ENCODE measurements around the gene SYTL2. TPM values are rescaled to one million over a fixed set of nuclear protein-coding genes. Genes with fewer than 3 reads are reported as not detected.

Gene SYTL2
- total RNA-seq, 2 donors from 2014 or later: 168 to 170 TPM

DNA sequence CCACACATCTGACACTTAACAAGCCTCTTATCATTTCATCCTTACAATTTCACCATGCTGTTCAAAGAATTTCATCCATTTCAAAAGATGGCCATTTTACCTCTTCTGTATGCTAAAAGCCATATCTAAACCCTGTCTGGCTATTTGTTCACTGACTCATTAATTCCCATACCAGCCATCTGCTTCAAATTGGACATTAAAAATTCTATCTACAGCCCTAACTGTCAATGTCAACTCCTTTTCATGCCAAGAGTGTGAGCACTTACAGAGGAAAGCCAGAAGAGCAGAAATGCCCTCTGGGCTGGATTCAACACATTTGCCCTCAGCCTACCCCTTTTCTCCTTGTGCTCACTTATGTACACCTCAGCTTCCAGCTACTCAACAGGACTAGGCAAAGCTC lies 59.2 kb downstream of the SYTL2 start:
- H3K27me3 ChIP-seq: no peaks in the 10 kb centered on the region
- H3K4me1 ChIP-seq: no peaks in the 10 kb centered on the region
- no peak overlapping the region for H3K9ac ChIP-seq (ENCODE audit: low read depth in 2 of 2, low read length in 2 of 2)
- intact Hi-C loops (cut with DNase I): no loop called here
- H3K4me3 ChIP-seq: no peak overlapping the region
- H3K36me3 ChIP-seq: no peaks in the 10 kb centered on the region
- DNase-seq: no peak
- TF ChIP-seq, protein P1, sequence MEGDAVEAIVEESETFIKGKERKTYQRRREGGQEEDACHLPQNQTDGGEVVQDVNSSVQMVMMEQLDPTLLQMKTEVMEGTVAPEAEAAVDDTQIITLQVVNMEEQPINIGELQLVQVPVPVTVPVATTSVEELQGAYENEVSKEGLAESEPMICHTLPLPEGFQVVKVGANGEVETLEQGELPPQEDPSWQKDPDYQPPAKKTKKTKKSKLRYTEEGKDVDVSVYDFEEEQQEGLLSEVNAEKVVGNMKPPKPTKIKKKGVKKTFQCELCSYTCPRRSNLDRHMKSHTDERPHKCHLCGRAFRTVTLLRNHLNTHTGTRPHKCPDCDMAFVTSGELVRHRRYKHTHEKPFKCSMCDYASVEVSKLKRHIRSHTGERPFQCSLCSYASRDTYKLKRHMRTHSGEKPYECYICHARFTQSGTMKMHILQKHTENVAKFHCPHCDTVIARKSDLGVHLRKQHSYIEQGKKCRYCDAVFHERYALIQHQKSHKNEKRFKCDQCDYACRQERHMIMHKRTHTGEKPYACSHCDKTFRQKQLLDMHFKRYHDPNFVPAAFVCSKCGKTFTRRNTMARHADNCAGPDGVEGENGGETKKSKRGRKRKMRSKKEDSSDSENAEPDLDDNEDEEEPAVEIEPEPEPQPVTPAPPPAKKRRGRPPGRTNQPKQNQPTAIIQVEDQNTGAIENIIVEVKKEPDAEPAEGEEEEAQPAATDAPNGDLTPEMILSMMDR (IDR thresholded peaks at IDR 0.05): no peak
- no peaks in the 10 kb centered on the region for H3K9me3 ChIP-seq
- no peak overlapping the region for H3K27ac ChIP-seq

DNA sequence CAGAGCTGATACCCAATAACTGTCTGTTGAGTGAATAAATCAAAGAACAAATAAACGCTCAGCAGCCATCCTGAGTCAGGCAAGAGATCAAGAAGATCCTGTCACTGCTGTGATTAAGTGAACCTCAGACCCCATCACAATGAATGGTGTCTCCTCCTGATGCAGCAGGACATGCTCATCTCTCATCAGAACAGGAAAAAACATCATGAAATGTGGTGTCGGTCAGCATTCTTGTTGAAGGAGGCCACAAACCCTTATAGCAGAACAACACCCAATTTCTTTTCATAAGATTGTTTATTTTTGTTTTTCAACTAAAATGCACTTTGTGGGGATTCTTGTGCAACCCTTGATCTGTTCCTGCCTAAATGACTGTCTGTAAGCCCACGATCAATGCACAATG lies 60.3 kb downstream of the SYTL2 start:
- TF ChIP-seq, protein P1 (IDR thresholded peaks at IDR 0.05): no peak
- DNase-seq: no peak
- Histone ChIP-seq H3K9me3 (no peaks in the 10 kb centered on the region), H3K36me3 (no peaks in the 10 kb centered on the region), H3K27me3 (no peaks in the 10 kb centered on the region), H3K4me1 (peaks cover 5% of the 10 kb centered on the region), H3K4me3 (no peak overlapping the region), H3K9ac (ENCODE audit: low read depth in 2 of 2, low read length in 2 of 2) (no peak overlapping the region), H3K27ac (no peak overlapping the region)
- intact Hi-C loops (cut with DNase I): no loop called here

DNA sequence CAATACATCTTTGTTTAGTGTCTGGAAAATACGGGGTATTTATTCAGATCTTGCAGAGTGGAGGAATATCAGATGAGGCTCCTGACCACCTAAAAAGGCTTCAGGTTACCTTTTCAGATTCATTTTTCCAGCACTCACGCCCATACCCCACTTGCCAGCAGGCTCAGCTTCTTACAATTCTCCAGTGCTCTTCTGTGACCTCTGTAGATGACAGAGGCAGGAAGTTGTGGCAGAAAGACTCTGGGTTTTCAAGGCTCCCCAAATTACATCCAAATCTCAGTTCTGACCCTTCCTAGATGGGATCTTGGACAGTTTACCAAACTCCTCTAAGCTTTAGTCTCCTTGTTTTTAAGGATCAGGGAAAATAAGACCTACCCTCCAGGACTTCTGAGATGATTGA lies 61.1 kb downstream of the SYTL2 start:
- TF ChIP-seq, protein P1 (IDR thresholded peaks at IDR 0.05): no peak
- Histone ChIP-seq H3K9me3 (no peaks in the 10 kb centered on the region), H3K27ac (no peak overlapping the region), H3K36me3 (no peaks in the 10 kb centered on the region), H3K27me3 (no peaks in the 10 kb centered on the region), H3K4me3 (no peak overlapping the region), H3K9ac (ENCODE audit: low read depth in 2 of 2, low read length in 2 of 2) (no peak overlapping the region), H3K4me1 (peaks cover 5% of the 10 kb centered on the region)
- intact Hi-C loops (cut with DNase I): no loop called here
- DNase-seq: no peak

DNA sequence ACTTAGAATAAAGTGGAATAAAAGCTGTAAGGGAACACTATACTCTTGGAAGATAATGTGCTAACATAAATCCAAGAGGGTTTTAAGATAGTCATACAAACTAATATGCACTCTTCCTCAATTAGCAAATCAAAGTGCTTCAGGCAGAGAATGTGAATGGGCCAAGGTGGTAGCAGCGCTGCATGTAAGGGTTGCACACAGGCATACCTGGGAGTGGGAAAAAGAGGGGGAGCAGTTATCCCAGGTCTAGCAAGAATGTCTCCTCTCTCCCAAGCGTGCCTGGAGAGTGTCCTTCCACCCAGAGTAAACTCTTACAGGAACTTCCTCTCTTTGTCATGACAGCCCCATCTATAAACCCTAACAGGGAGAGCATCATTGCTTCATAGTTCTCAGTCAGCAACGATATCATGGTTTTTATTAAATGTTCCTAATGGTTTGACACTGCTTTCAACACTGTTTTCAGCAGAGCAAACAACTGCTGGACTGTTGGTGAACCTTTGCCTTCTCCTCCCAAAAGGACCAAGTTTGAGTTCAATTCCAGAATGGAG lies 61.6 kb downstream of the SYTL2 start:
- Histone ChIP-seq H3K27me3 (no peaks in the 10 kb centered on the region), H3K9ac (ENCODE audit: low read depth in 2 of 2, low read length in 2 of 2) (no peak overlapping the region), H3K4me3 (no peak overlapping the region), H3K4me1 (peaks cover 5% of the 10 kb centered on the region), H3K36me3 (no peaks in the 10 kb centered on the region), H3K9me3 (no peaks in the 10 kb centered on the region), H3K27ac (no peak overlapping the region)
- intact Hi-C loops (cut with DNase I): no loop called here
- TF ChIP-seq, protein P1 (IDR thresholded peaks at IDR 0.05): no peak
- DNase-seq: no peak

DNA sequence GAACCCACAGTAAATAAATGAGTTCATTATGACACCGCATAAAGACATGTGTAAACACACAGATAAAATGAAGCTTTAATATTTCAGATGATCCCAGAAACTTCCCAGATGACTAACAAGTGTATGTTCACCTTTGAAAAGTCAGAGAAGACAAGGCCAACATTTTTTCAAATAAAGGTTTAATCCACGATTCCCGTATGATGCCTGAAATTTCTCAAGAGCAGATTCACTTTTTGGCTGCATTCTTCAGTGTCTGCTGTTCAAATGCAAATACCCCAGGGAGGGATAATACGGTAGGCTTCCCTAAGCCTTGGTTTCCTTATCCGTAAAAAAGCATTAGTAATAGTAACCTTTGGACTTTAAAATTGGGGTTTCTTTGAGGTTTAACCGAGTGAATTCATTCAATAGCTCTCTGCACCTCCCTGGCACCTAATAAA lies 62.5 kb downstream of the SYTL2 start:
- Histone ChIP-seq H3K9ac (ENCODE audit: low read depth in 2 of 2, low read length in 2 of 2) (no peak overlapping the region), H3K9me3 (no peaks in the 10 kb centered on the region), H3K27ac (no peak overlapping the region), H3K27me3 (no peaks in the 10 kb centered on the region), H3K4me1 (peaks cover 10% of the 10 kb centered on the region), H3K4me3 (no peak overlapping the region), H3K36me3 (no peaks in the 10 kb centered on the region)
- intact Hi-C loops (cut with DNase I): no loop called here
- DNase-seq: no peak
- TF ChIP-seq, protein P1 (IDR thresholded peaks at IDR 0.05): no peak

Data from colonic mucosa (tissue), 4 donors.